HG03135 (cell line): ENCODE results near the gene OR2B2.

Experiments
- ATAC-seq: cut with Tn5 transposase; IDR thresholded peaks from one replicate; pipeline ENCODE4 v1.9.1; 2021; ENCODE audit warnings: mild to moderate bottlenecking, moderate library complexity; ENCODE audit not compliant: unreplicated experiment

OR2B2 gene

GRCh38 chr6:27893836-27894807 is 18.1 kb downstream of the OR2B2 start:
- no peak for ATAC-seq

- ATAC-seq: peak; percentile 47
Observed at GRCh38 chr6:27893059-27893835, 18.9 kb downstream of the OR2B2 start.

- ATAC-seq: no peak
Observed at GRCh38 chr6:27892649-27893058, 19.5 kb downstream of the OR2B2 start.

GRCh38 chr6:27891320-27891875 is 20.8 kb downstream of the OR2B2 start:
- ATAC-seq: no peak

- ATAC-seq: peak; percentile 41
Observed at GRCh38 chr6:27890445-27891319, 21.5 kb downstream of the OR2B2 start.

- ATAC-seq: peak; percentile 0
Observed at GRCh38 chr6:27889628-27890444, 22.4 kb downstream of the OR2B2 start.

- no peak for ATAC-seq
Observed at GRCh38 chr6:27889275-27889627, 22.9 kb downstream of the OR2B2 start.

- no peak for ATAC-seq
Observed at GRCh38 chr6:27888566-27888965, 23.6 kb downstream of the OR2B2 start.

GRCh38 chr6:27886073-27886472 is 26.1 kb downstream of the OR2B2 start:
- ATAC-seq: no peak

- no peak for ATAC-seq
Observed at GRCh38 chr6:27883136-27883535, 29.1 kb downstream of the OR2B2 start.

GRCh38 chr6:27882624-27883023 is 29.6 kb downstream of the OR2B2 start:
- ATAC-seq: no peak

- ATAC-seq: no peak
Observed at GRCh38 chr6:27879837-27880236, 32.4 kb downstream of the OR2B2 start.

GRCh38 chr6:27874016-27874415 is 38.2 kb downstream of the OR2B2 start:
- no peak for ATAC-seq

GRCh38 chr6:27873021-27873940 is 38.9 kb downstream of the OR2B2 start:
- ATAC-seq: no peak

- ATAC-seq: no peak
Observed at GRCh38 chr6:27872642-27873020, 39.6 kb downstream of the OR2B2 start.

GRCh38 chr6:27871924-27872638 is 40.1 kb downstream of the OR2B2 start:
- peak; percentile 53 for ATAC-seq

- no peak for ATAC-seq
Observed at GRCh38 chr6:27870291-27870870, 41.8 kb downstream of the OR2B2 start.

- no peak for ATAC-seq
Observed at GRCh38 chr6:27868311-27868710, 43.9 kb downstream of the OR2B2 start.
